GM19438 (cell line): Measurements from ENCODE around the gene SOX4.
"Not testable (repeated sequence)": the region's sequence is repeated elsewhere in the genome, so short reads cannot be mapped to it uniquely, and the experiment has no call there.

ENCODE experiments used
- ATAC-seq: cut with Tn5 transposase; IDR thresholded peaks from one replicate; pipeline ENCODE4 v1.9.1; 2021; ENCODE audit warnings: low read depth; ENCODE audit not compliant: unreplicated experiment

The SOX4 gene

GRCh38 chr6:21593412-21593926, at the start of gene SOX4:
Gene SOX4 (plus strand): TSS chr6:21593751. CDS start chr6:21594535, 784 bp downstream.
- ATAC-seq: peak; percentile 61

DNA sequence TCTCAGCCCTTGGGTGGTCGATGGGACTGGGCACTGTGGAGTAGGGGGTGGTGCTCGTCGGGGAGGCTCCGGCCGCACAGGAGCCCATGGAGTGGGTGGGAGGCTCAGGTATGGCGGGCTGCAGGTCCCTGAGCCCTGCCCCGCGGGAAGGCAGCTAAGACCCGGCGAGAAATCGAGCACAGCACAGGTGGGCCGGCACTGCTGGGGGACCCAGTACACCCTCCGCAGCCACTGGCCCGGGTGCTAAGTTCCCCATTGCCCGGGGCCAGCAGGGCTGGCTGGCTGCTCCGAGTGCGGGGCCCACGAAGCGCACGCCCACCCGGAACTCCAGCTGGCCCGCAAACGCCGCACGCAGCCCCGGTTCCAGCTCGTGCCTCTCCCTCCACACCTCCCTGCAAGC, 41.3 kb upstream of the SOX4 start:
- not testable (repeated sequence) for ATAC-seq

DNA sequence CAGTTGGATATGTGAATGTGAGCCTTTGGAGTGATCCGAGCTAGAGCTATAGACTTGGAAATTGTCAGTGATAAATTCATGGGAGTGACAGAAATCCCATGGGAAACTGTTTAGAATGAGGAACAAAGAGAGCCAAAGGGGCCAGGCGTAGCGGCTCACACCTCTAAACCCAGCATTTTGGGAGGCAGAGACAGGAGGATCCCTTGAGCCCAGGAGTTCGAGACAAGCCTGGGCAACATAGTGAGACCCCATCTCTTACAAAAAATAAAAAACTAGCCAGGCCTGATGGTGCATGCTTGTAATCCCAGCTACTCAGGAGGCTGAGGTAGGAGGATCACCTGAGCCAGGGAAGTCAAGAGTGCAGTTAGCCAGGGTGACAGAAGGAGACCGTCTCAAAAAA, 39.3 kb upstream of the SOX4 start:
- no peak for ATAC-seq

DNA sequence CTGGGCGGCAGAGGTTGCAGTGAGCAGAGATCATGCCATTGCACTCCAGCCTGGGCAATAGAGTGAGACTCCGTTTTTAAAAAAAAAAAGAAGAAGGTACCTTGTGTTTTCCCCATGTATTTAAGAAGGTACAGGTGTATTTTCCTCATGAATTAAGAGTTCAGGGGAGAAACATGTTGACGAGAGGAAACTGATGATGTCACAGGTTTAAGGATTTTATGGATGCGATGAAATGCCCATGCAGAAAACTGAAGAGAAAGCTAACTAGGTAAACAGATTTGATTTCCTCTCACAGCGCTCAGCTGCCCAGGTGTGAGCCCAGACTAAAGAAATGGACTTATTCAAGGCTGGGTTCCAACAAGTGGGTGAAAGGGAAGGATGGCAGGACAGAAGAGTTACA, 38.4 kb upstream of the SOX4 start:
- ATAC-seq: no peak

- ATAC-seq: no peak
Measured at GRCh38 chr6:21556511-21556910, 37.0 kb upstream of the SOX4 start.

- no peak for ATAC-seq
Measured at GRCh38 chr6:21556968-21557721, 36.4 kb upstream of the SOX4 start.

- ATAC-seq: no peak
Measured at GRCh38 chr6:21559238-21559637, 34.3 kb upstream of the SOX4 start.

- ATAC-seq: no peak
Measured at GRCh38 chr6:21560249-21560648, 33.3 kb upstream of the SOX4 start.

- ATAC-seq: no peak
Measured at GRCh38 chr6:21565431-21565830, 28.1 kb upstream of the SOX4 start.

- no peak for ATAC-seq
Measured at GRCh38 chr6:21578523-21578922, 15.0 kb upstream of the SOX4 start.

- ATAC-seq: no peak
Measured at GRCh38 chr6:21582651-21583050, 10.9 kb upstream of the SOX4 start.

DNA sequence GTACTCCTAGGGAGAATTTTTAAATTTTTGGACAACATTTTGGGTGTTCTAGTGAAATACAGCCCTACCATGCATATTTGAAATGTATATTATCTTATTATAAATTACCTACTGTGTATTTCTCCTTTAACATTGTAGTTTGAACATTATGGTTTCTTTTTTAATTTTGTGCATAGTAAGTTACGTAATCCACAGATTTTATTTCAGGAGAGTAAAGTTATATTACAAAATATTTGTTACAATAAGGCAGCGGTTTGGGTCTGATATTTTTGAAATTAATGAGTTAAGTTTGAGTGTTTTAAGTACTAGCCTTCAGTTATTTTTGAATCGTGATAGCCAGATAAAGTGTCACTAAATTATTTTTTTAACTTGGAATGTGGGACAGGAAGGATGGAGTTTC, 7.3 kb upstream of the SOX4 start:
- ATAC-seq: no peak

DNA sequence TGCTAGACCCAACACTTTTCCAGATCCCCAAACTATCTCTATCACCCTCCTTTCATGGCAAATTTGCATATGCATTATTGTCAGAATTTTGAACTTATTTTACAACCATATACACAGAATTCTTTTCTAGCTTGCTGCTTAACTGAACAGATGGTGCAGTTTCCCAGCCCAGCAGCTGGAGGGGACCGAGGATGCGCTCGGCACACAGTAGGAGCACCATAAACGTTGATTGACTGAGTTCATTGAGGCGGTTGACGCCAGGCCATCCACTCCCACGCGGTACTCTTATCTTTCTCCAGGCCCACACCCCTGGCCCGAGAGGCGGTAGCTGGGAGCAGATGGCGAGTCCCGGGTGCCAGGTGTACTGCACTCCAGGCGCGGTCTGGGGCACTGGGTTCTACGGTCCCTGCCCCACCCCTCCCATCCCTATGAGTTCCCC, 6.8 kb upstream of the SOX4 start:
- ATAC-seq: peak; percentile 4

GRCh38 chr6:21587179-21587960, 6.2 kb upstream of the SOX4 start:
- ATAC-seq: peak; percentile 37

GRCh38 chr6:21587961-21588480, 5.5 kb upstream of the SOX4 start:
- ATAC-seq: peak; percentile 41

GRCh38 chr6:21588481-21589351, 4.8 kb upstream of the SOX4 start:
- ATAC-seq: peak; percentile 27

DNA sequence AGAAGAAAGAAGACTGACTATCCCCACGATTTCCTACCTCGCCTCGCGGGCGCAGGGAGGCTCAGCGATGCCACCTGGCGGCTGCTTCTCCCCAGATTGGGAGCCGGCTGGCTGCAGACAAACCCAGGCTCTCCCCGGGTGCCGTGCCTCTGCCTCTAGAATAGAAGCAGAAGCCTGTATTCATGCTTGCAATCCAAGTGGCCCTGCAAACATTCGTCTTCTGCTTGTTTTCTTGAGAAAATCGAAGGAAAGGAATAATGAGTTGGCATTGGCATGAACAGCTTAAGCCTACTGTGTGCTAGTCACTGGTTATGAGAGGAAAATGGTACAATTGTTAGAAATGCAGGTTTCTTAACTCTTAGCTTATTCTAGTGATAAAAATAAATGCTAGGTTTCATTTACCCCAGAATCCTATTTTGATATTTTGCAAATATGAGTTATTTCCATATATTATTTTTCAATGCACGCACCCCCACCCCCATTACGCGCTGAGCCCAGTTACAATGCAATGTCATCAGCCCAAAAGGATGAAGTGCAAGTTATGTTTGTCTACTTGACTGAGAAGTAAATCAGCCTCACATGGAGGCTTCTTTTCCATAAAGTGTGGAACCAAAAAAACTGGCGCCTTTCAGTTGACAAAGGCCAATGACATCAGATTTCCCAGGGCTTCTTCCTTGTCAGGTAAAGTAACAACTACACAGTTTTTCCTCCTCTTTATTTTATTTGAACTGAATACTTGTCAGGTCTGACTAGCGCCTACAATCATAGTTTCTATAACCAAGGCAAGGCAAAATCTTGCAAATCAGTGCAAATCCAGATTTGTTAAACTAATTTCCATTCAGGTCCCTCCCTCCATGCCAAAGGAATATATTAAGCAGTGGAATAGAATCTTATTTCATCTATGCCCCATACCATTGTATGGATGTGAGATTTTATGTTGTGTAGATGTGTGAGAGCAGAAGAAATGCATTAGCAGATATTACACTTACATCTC, 3.9 kb upstream of the SOX4 start:
- peak; percentile 24 for ATAC-seq

GRCh38 chr6:21590346-21590745, 3.2 kb upstream of the SOX4 start:
- no peak for ATAC-seq

DNA sequence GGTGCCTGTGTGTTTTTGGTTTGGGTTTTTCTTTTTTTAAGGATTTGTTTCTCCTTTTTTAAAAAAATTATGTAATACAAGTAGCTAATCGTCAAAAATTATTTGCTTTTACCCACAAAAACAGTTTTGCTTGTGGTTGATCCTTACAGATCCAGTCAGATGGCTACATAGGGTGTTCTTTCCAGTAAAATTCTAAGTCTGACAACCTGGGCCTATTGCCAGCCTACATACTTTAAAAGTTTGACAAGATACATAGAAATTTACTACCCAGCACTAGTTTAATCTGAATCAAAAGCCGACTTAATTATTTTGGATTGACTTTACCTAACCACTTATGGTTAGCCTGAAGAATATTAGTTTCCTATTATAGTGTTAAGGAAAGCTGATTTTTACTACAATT, 2.1 kb upstream of the SOX4 start:
- no peak for ATAC-seq
